NB4 (cell line): Measurements from ENCODE around the gene IFIT1B.

Experiments
- DNase-seq: peaks from one replicate; pipeline ENCODE4 v3.0.0; 2010; ENCODE audit warnings: low read depth
- H3K4me3 ChIP-seq: one replicate; pipeline ENCODE4 v1.5.1; 2011; ENCODE audit warnings: mild to moderate bottlenecking, low read depth, low read length, moderate library complexity
- MYC ChIP-seq: IDR thresholded peaks from 2 replicates; pipeline ENCODE4 v1.6.1; 2011; ENCODE audit warnings: low read depth, low read length
- POLR2A ChIP-seq: IDR thresholded peaks from 2 replicates; pipeline ENCODE4 v1.6.1; 2011; ENCODE audit warnings: mild to moderate bottlenecking; ENCODE audit not compliant: insufficient read length; ENCODE audit errors: extremely low read depth
- TF ChIP-seq, protein P1 (sequence below): IDR thresholded peaks from one replicate; pipeline ENCODE4 v1.5.1; 2012; ENCODE audit warnings: low read depth, low read length
- TF ChIP-seq, protein P2 (sequence below): IDR thresholded peaks from 2 replicates; pipeline ENCODE4 v1.6.1; 2011; ENCODE audit warnings: low read depth, low read length

IFIT1B gene

DNA sequence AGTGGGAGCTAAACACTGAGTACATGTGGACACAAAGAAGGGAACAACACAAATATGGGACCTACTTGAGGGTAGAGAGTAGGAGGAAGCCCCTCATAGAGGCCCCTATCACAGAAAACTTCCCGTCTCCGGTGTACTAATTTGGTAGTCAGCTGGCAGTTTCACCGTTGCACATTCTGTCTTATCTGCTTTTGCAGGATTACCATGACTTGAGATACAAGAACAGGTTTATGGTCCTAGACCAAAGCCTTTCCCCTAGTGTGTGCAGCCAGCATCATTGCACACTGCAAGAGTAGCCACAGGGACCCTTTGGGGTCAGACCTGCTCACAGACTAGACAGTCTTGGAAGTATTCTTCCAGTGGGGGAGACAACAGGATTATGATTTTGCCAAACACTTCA is 5.9 kb upstream of the IFIT1B start:
- H3K4me3 ChIP-seq, result no peak overlapping the region
- no peak for DNase-seq
- no peak for TF ChIP-seq POLR2A
- TF ChIP-seq, protein P1, sequence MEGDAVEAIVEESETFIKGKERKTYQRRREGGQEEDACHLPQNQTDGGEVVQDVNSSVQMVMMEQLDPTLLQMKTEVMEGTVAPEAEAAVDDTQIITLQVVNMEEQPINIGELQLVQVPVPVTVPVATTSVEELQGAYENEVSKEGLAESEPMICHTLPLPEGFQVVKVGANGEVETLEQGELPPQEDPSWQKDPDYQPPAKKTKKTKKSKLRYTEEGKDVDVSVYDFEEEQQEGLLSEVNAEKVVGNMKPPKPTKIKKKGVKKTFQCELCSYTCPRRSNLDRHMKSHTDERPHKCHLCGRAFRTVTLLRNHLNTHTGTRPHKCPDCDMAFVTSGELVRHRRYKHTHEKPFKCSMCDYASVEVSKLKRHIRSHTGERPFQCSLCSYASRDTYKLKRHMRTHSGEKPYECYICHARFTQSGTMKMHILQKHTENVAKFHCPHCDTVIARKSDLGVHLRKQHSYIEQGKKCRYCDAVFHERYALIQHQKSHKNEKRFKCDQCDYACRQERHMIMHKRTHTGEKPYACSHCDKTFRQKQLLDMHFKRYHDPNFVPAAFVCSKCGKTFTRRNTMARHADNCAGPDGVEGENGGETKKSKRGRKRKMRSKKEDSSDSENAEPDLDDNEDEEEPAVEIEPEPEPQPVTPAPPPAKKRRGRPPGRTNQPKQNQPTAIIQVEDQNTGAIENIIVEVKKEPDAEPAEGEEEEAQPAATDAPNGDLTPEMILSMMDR, result no peak
- TF ChIP-seq, protein P2, sequence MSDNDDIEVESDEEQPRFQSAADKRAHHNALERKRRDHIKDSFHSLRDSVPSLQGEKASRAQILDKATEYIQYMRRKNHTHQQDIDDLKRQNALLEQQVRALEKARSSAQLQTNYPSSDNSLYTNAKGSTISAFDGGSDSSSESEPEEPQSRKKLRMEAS, result no peak
- TF ChIP-seq MYC, result no peak

DNA sequence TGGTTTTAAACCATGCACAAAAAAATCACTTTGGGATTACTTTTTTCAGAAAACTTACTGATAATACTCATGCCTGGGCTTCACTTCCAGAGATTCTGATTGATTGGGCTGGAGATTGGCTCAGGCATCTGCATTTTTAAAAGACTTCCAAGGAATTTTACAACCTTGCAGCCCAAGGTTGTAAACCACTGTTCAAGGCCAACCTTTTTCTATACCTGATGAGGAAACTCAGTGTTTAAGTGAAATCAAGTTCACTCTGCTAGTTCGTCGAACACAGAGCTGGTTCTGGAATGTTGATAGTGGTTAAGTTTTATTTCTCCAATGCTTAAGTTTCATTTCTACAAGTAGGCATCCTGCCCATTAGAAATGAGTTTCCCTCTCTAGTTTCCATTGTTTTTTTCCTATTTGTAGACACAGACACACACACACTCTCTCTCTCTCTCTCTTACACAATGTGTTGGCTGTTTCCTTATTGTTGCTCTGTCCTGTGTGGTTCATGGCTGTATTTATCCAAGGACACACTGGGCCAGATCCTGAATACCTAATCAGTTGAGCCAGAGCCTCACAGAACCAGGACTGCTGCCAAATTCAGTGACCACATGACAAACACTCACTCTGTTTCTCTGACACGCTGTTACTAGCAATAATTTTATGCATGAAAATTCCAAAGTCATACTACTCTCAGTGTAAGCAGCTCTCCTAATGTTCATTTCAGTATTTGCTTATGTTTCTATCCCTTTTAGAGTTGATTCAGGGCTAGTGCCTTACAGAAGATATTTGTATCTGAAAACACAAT is 3.7 kb upstream of the IFIT1B start:
- no peak overlapping the region for H3K4me3 ChIP-seq
- TF ChIP-seq, protein P2, result no peak
- TF ChIP-seq, protein P1, result no peak
- TF ChIP-seq POLR2A, result no peak
- DNase-seq, result no peak

DNA sequence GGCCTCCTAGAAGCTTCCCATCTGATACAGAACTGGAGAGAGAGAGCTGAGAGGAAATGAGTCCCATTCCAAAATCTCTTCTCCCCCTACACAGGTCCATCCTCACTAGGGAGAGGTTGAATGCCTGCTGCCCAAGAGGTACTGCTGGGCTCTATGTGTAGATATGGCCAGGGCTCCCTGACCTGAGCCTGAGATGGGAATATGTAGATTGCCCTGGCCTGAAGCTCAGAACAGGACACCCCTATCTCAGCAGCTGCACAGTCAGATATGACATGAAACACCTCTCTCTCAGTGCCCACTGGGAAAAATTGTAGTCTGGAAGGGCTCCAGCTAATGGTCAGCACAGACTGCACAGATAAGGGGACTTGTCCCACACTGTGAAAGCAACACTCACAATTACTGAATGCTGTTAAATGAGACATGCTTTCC is 3.1 kb upstream of the IFIT1B start:
- no peak overlapping the region for H3K4me3 ChIP-seq
- DNase-seq, result no peak
- TF ChIP-seq, protein P1, result no peak
- TF ChIP-seq MYC (no peak), POLR2A (no peak)
- TF ChIP-seq, protein P2, result no peak

DNA sequence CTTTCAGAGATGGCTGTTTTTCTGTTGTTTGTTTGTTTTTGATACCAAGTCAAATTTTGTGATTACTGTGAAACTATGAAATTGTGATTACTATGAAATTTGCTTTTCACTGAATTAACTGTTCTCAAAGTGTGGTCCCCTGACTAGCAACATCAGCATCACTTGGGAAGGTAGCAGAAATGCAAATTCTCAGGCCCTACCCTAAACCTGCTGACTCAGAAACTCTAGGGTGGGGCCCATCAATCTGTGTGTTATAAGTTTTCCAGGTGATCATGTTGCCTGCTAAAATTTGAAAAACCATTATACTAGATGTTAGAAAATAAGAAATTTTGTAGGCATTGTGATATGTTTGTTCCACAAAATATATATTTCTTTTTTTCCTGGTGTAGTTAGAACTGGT is 1.2 kb downstream of the IFIT1B start:
- no peak for DNase-seq
- TF ChIP-seq, protein P1, result no peak
- TF ChIP-seq MYC (no peak), POLR2A (no peak)
- TF ChIP-seq, protein P2, result no peak

DNA sequence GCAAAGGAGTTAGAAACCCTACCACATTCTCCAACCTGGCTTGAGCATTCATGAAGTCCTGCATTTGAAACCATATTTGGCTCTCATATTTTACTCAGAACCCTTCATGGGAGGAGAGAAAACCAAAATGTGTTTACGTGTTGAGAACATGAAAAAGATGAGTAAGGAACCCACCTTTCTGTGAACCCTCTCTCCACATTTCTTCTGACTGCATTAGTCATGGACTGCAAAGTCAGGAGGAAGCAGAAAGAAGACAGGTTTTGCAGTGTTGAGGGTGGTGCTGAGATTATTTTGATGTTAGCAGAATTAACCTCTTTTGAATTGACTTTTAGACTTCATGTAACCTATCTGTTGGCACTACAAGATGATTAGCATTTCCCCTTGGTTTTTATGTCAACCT is 4.9 kb downstream of the IFIT1B start:
- TF ChIP-seq, protein P2, result no peak
- TF ChIP-seq, protein P1, result no peak
- TF ChIP-seq MYC (no peak), POLR2A (no peak)
- DNase-seq, result no peak
- H3K4me3 ChIP-seq, result no peak overlapping the region

More for the DNA sequence above, 1.2 kb downstream of the IFIT1B start:
- no peak overlapping the region for H3K4me3 ChIP-seq
